HepG2 (cell line): ENCODE data around the gene OGFR. TPM values are rescaled to one million over a fixed set of nuclear protein-coding genes. Genes with fewer than 3 reads are reported as not detected.

Source experiments
- CREB1 ChIP-seq, 2 experiments: fragments of 450-650 bp in 1 of 2; IDR thresholded peaks; 2 replicates each; pipeline ENCODE4 v1.6.1; 2016 to 2017; ENCODE audit warnings: control low read depth in 1 of 2, mild to moderate bottlenecking in 1 of 2, missing compliant biosample characterization in 1 of 2, missing genetic modification characterization in 1 of 2
- EP300 ChIP-seq, 3 experiments: sonication (generic) in 1 of 3; formaldehyde crosslinking in 1 of 3; IDR thresholded peaks; 2 replicates each; pipeline versions ENCODE4 v1.5.1 to v1.6.1; 2011 to 2020; ENCODE audit warnings: low read depth in 2 of 3, low read length in 2 of 3, borderline replicate concordance in 1 of 3, improper control_type of control experiment in 1 of 3, mild to moderate bottlenecking in 1 of 3, missing genetic modification reagents in 1 of 3, moderate library complexity in 1 of 3
- HNRNPLL ChIP-seq: fragments of 200-400 bp; formaldehyde crosslinking; IDR thresholded peaks from 2 replicates; pipeline ENCODE4 v1.6.1; 2017; ENCODE audit warnings: mild to moderate bottlenecking, low read depth, low read length; ENCODE audit not compliant: poor library complexity, severe bottlenecking
- KDM1A ChIP-seq: IDR thresholded peaks from 2 replicates; pipeline ENCODE4 v1.6.1; 2016; ENCODE audit warnings: missing compliant biosample characterization
- KDM5B ChIP-seq: sonication (generic); formaldehyde crosslinking; IDR thresholded peaks from 2 replicates; pipeline ENCODE4 v1.4.0; 2020; ENCODE audit warnings: missing genetic modification reagents, mild to moderate bottlenecking, borderline replicate concordance
- MLX ChIP-seq: IDR thresholded peaks from 2 replicates; pipeline ENCODE4 v1.6.1; 2016
- NCOA2 ChIP-seq: sonication (generic); formaldehyde crosslinking; IDR thresholded peaks from 2 replicates; pipeline ENCODE4 v1.8.0; 2022; ENCODE audit warnings: inconsistent platforms
- POLR2AphosphoS2 ChIP-seq: IDR thresholded peaks from 2 replicates; pipeline ENCODE4 v1.6.1; 2011; ENCODE audit warnings: low read depth, low read length, improper control_type of control experiment
- PTBP1 ChIP-seq: fragments of 200-400 bp; formaldehyde crosslinking; IDR thresholded peaks from 2 replicates; pipeline ENCODE4 v1.6.1; 2018; ENCODE audit warnings: low read length, low read depth; ENCODE audit not compliant: poor library complexity, severe bottlenecking
- ZNF24 ChIP-seq: fragments of 450-650 bp; IDR thresholded peaks from 2 replicates; pipeline ENCODE4 v1.6.1; 2017; ENCODE audit warnings: antibody characterized with exemption, mild to moderate bottlenecking
- ZNF614 ChIP-seq: IDR thresholded peaks from 2 replicates; pipeline ENCODE4 v1.6.1; 2018; ENCODE audit warnings: missing biosample characterization, missing genetic modification reagents, inconsistent platforms, borderline replicate concordance
- ZNF704 ChIP-seq: sonication (generic); formaldehyde crosslinking; IDR thresholded peaks from 2 replicates; pipeline ENCODE4 v1.8.1; 2023; ENCODE audit warnings: mild to moderate bottlenecking, inconsistent platforms, moderate library complexity, missing genetic modification reagents, borderline replicate concordance
- ZNF709 ChIP-seq: sonication (generic); formaldehyde crosslinking; IDR thresholded peaks from 2 replicates; pipeline ENCODE4 v1.5.0; 2020; ENCODE audit warnings: mild to moderate bottlenecking, missing genetic modification reagents
- ZNF749 ChIP-seq: sonication (generic); formaldehyde crosslinking; IDR thresholded peaks from 2 replicates; pipeline ENCODE4 v1.8.0; 2022; ENCODE audit warnings: mild to moderate bottlenecking, missing genetic modification reagents, moderate library complexity, borderline replicate concordance
- polyA plus RNA-seq, 8 experiments: library from polyadenylated mRNA; depleted of rRNA in 3 of 8; stranded (reverse) in 7 of 8; unstranded in 1 of 8; fragments of >200 nt; fragmentation: Illumina TruSeq in 4 of 8; extraction: Trizol in 4 of 8; gene quantifications; 2 replicates each; pipeline versions ENCODE4 v1.2.1 to v1.2.3, GENCODE V29; 2011 to 2016; ENCODE audit warnings: low read depth in 4 of 8, missing spikeins in 1 of 8, mixed read lengths in 1 of 8; ENCODE audit not compliant: insufficient read depth in 1 of 8
- total RNA-seq, 5 experiments: library from RNA; depleted of rRNA; stranded (reverse); fragments of >200 nt; fragmentation: Illumina TruSeq; extraction: Trizol; gene quantifications; 2 replicates each; pipeline ENCODE4 v1.2.3, GENCODE V29; 2016; ENCODE audit warnings: low read depth in 1 of 5
- TF ChIP-seq, protein P1 (sequence below): sonication (generic); formaldehyde crosslinking; IDR thresholded peaks from 2 replicates; pipeline ENCODE4 v1.4.0; 2020; ENCODE audit warnings: mild to moderate bottlenecking, missing genetic modification reagents
- TF ChIP-seq, protein P2 (sequence below): sonication (generic); formaldehyde crosslinking; IDR thresholded peaks from 2 replicates; pipeline ENCODE4 v1.4.0; 2020; ENCODE audit warnings: missing genetic modification reagents, borderline replicate concordance
- TF ChIP-seq, protein P3 (sequence below): sonication (generic); formaldehyde crosslinking; IDR thresholded peaks from 2 replicates; pipeline ENCODE4 v1.8.0; 2022; ENCODE audit warnings: low read depth, missing genetic modification reagents
- TF ChIP-seq, protein P4 (sequence below): IDR thresholded peaks from 2 replicates; pipeline ENCODE4 v1.6.1; 2016; ENCODE audit warnings: missing compliant biosample characterization, missing genetic modification reagents, borderline replicate concordance

Gene OGFR
- total and polyA plus RNA-seq, 2 of the 13 experiments (the other 11 are each of a cell fraction or from before 2014, with no cell fraction given) = 47.7 to 81.8 TPM

GRCh38 chr20:62791301-62792181 is 13.1 kb upstream of the OGFR start (continued):
- TF ChIP-seq ZNF709 (no peak), EP300 (IDR thresholded peaks at IDR 0.05; ENCODE audit: low read depth in 2 of 2, low read length in 2 of 2) (no peak), EP300 (CRISPR knock-in tag; IDR thresholded peaks at IDR 0.05; ENCODE audit: borderline replicate concordance) (no peak), KDM5B (CRISPR knock-in tag) (peak; percentile 45; the same call in 1 of the 2 replicates), ZNF614 (CRISPR knock-in tag) (peak; percentile 76), ZNF704 (CRISPR knock-in tag) (no peak; the same call in 1 of the 2 replicates), CREB1 (IDR thresholded peaks at IDR 0.05) (no peak), CREB1 (CRISPR knock-in tag; IDR thresholded peaks at IDR 0.05) (no peak), HNRNPLL (no peak), MLX (CRISPR knock-in tag) (no peak), PTBP1 (no peak), KDM1A (no peak), NCOA2 (CRISPR knock-in tag) (no peak; the same call in 1 of the 2 replicates), POLR2AphosphoS2 (no peak), ZNF749 (CRISPR knock-in tag) (no peak), ZNF24 (0 out of 2 replicates have a peak, but pooled peaks have one; percentile 29)
- TF ChIP-seq, protein P1, sequence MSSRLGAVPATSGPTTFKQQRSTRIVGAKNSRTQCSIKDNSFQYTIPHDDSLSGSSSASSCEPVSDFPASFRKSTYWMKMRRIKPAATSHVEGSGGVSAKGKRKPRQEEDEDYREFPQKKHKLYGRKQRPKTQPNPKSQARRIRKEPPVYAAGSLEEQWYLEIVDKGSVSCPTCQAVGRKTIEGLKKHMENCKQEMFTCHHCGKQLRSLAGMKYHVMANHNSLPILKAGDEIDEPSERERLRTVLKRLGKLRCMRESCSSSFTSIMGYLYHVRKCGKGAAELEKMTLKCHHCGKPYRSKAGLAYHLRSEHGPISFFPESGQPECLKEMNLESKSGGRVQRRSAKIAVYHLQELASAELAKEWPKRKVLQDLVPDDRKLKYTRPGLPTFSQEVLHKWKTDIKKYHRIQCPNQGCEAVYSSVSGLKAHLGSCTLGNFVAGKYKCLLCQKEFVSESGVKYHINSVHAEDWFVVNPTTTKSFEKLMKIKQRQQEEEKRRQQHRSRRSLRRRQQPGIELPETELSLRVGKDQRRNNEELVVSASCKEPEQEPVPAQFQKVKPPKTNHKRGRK (CRISPR knock-in tag) = no peak
- TF ChIP-seq, protein P2, sequence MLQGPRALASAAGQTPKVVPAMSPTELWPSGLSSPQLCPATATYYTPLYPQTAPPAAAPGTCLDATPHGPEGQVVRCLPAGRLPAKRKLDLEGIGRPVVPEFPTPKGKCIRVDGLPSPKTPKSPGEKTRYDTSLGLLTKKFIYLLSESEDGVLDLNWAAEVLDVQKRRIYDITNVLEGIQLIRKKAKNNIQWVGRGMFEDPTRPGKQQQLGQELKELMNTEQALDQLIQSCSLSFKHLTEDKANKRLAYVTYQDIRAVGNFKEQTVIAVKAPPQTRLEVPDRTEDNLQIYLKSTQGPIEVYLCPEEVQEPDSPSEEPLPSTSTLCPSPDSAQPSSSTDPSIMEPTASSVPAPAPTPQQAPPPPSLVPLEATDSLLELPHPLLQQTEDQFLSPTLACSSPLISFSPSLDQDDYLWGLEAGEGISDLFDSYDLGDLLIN (CRISPR knock-in tag) = no peak
- TF ChIP-seq, protein P3, sequence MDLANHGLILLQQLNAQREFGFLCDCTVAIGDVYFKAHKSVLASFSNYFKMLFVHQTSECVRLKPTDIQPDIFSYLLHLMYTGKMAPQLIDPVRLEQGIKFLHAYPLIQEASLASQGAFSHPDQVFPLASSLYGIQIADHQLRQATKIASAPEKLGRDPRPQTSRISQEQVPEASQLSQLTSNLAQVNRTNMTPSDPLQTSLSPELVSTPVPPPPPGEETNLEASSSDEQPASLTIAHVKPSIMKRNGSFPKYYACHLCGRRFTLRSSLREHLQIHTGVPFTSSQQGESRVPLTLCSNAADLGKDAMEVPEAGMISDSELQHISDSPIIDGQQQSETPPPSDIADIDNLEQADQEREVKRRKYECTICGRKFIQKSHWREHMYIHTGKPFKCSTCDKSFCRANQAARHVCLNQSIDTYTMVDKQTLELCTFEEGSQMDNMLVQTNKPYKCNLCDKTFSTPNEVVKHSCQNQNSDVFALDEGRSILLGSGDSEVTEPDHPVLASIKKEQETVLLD = no peak
- TF ChIP-seq, protein P4, sequence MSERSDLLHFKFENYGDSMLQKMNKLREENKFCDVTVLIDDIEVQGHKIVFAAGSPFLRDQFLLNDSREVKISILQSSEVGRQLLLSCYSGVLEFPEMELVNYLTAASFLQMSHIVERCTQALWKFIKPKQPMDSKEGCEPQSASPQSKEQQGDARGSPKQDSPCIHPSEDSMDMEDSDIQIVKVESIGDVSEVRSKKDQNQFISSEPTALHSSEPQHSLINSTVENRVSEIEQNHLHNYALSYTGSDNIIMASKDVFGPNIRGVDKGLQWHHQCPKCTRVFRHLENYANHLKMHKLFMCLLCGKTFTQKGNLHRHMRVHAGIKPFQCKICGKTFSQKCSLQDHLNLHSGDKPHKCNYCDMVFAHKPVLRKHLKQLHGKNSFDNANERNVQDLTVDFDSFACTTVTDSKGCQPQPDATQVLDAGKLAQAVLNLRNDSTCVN (CRISPR knock-in tag) = no peak
